Activated CD8-positive, alpha-beta T cell treated with anti-CD3 and anti-CD28 coated beads, Interleukin-2, amount 10 ng/mL, durations not matched to agents 7 days and 5 days (primary cell): ENCODE results near the gene RBM10. TPM values are rescaled to one million over a fixed set of nuclear protein-coding genes. Genes with fewer than 3 reads are reported as not detected.
A peak's percentile ranks its signal among the peaks of the same experiment; 100 is the strongest.
"Not testable (repeated sequence)": the region's sequence is repeated elsewhere in the genome, so short reads cannot be mapped to it uniquely, and the experiment has no call there.

Source experiments
- ATAC-seq: fragments of 150-1000 bp; cut with Tn5 transposase; one replicate; pipeline ENCODE4 v1.10.0; 2021; ENCODE audit warnings: moderate library complexity
- CTCF ChIA-PET: fragments of 350-600 bp; sonication (Branson Sonifier 250); formaldehyde crosslinking; loops from one replicate; lab custom pipeline; 2021; ENCODE audit warnings: antibody characterized with exemption; lab: Charles Lee
- POLR2A ChIA-PET: fragments of 350-600 bp; sonication (Branson Sonifier 250); formaldehyde crosslinking; loops from one replicate; lab custom pipeline; 2021; ENCODE audit warnings: antibody characterized with exemption; lab: Charles Lee
- DNase-seq: peaks from one replicate; pipeline ENCODE4 v3.0.0-alpha.2; 2020
- H3K27ac Mint-ChIP-seq: one replicate; pipeline ENCODE4 v1.8.0; 2021; ENCODE audit warnings: mild to moderate bottlenecking, mixed read lengths
- H3K27me3 Mint-ChIP-seq: one replicate; pipeline ENCODE4 v1.8.0; 2021; ENCODE audit warnings: low read depth, mixed read lengths
- H3K36me3 Mint-ChIP-seq: one replicate; pipeline ENCODE4 v1.8.0; 2021; ENCODE audit warnings: low read depth, mixed read lengths
- H3K4me1 Mint-ChIP-seq: one replicate; pipeline ENCODE4 v1.8.0; 2021; ENCODE audit warnings: low read depth, mixed read lengths
- H3K4me3 Mint-ChIP-seq: one replicate; pipeline ENCODE4 v1.8.0; 2021; ENCODE audit warnings: mild to moderate bottlenecking, mixed read lengths
- H3K9me3 Mint-ChIP-seq: one replicate; pipeline ENCODE4 v1.8.0; 2022; ENCODE audit warnings: mixed read lengths; ENCODE audit not compliant: insufficient read depth
- total RNA-seq, 2 experiments: library from RNA; stranded (reverse); gene quantifications; one replicate each; pipeline ENCODE4 v1.2.3, GENCODE V29; 2021

RBM10 gene
- total RNA-seq: 10 to 100 TPM; 62.2 to 64.1 TPM

- POLR2A ChIA-PET: interaction anchor here (0.8 to 3.1 kb wide), 14 partner anchors 10 to 1797 kb away, joined by 3 to 15 read pairs (median 4); partner anchors contain the start of genes CDK16, RP2 and USP11
- CTCF ChIA-PET: interaction anchor here (0.6 to 1.4 kb wide), 8 partner anchors 9 to 411 kb away, joined by 3 to 8 read pairs (median 3); no protein-coding TSS in a partner anchor
- H3K4me3 Mint-ChIP-seq: peak within 1 kb of the TSS; percentile 98
Observed at GRCh38 chrX:47144626-47145394, at the start of gene RBM10, which contains the start of gene NDUFB11. TSS of gene RBM10 (plus strand) at chrX:47145221. CDS start at chrX:47147482, 2,261 bp downstream. TSS of gene NDUFB11 (minus strand) at chrX:47144702. CDS start at chrX:47144679, 23 bp downstream.

GRCh38 chrX:47097018-47097417 lies 48.0 kb upstream of the RBM10 start:
- ATAC-seq (no peak), DNase-seq (no peak)
- CTCF ChIA-PET: no interaction called here

More at GRCh38 chrX:47144626-47145394, at the start of gene RBM10, which contains the start of gene NDUFB11:
- peak; percentile 94 for DNase-seq
- Mint-ChIP-seq H3K27ac (peak within 1 kb of the TSS; percentile 99), H3K9me3 (no peaks in the 10 kb centered on the region), H3K27me3 (no peaks in the 10 kb centered on the region), H3K4me1 (peaks cover 30% of the 10 kb centered on the region), H3K36me3 (peaks cover 39% of the 10 kb centered on the region)
- peak; percentile 97 for ATAC-seq

GRCh38 chrX:47098338-47099094 lies 46.5 kb upstream of the RBM10 start:
- CTCF ChIA-PET: no interaction called here
- no peak overlapping the region for H3K27ac Mint-ChIP-seq
- H3K27me3 Mint-ChIP-seq: no peaks in the 10 kb centered on the region
- DNase-seq (no peak), ATAC-seq (no peak)
- POLR2A ChIA-PET: no interaction called here
- no peaks in the 10 kb centered on the region for H3K4me1 Mint-ChIP-seq
- H3K4me3 Mint-ChIP-seq: no peak overlapping the region
- H3K9me3 Mint-ChIP-seq: no peaks in the 10 kb centered on the region
- no peaks in the 10 kb centered on the region for H3K36me3 Mint-ChIP-seq

More at GRCh38 chrX:47097018-47097417, 48.0 kb upstream of the RBM10 start:
- POLR2A ChIA-PET: no interaction called here
- H3K36me3 Mint-ChIP-seq: no peaks in the 10 kb centered on the region
- no peak overlapping the region for H3K27ac Mint-ChIP-seq
- H3K27me3 Mint-ChIP-seq: no peaks in the 10 kb centered on the region
- H3K4me1 Mint-ChIP-seq: no peaks in the 10 kb centered on the region
- H3K9me3 Mint-ChIP-seq: no peaks in the 10 kb centered on the region
- no peak overlapping the region for H3K4me3 Mint-ChIP-seq

GRCh38 chrX:47101206-47101605 lies 43.8 kb upstream of the RBM10 start:
- no peaks in the 10 kb centered on the region for H3K9me3 Mint-ChIP-seq
- no peaks in the 10 kb centered on the region for H3K4me1 Mint-ChIP-seq
- H3K27me3 Mint-ChIP-seq: no peaks in the 10 kb centered on the region
- H3K36me3 Mint-ChIP-seq: no peaks in the 10 kb centered on the region
- ATAC-seq (no peak), DNase-seq (no peak)
- CTCF ChIA-PET: no interaction called here
- POLR2A ChIA-PET: no interaction called here
- H3K4me3 Mint-ChIP-seq: no peak overlapping the region
- no peak overlapping the region for H3K27ac Mint-ChIP-seq

- CTCF ChIA-PET, H3K4me3 Mint-ChIP-seq, H3K4me1 Mint-ChIP-seq, H3K27me3 Mint-ChIP-seq, ATAC-seq, H3K9me3 Mint-ChIP-seq, H3K36me3 Mint-ChIP-seq, H3K27ac Mint-ChIP-seq, DNase-seq: not testable (repeated sequence)
- POLR2A ChIA-PET: interaction anchor here (0.7 kb wide), 1 partner anchor 58 kb away, joined by 3 read pairs; no protein-coding TSS in a partner anchor
Observed at GRCh38 chrX:47110936-47111615, 33.9 kb upstream of the RBM10 start.

GRCh38 chrX:47112316-47112954 lies 32.6 kb upstream of the RBM10 start:
- Mint-ChIP-seq H3K36me3 (no peaks in the 10 kb centered on the region), H3K4me3 (no peak overlapping the region)
- CTCF ChIA-PET: no interaction called here

GRCh38 chrX:47116551-47117110 lies 28.4 kb upstream of the RBM10 start:
- H3K4me3 Mint-ChIP-seq, H3K27me3 Mint-ChIP-seq, H3K4me1 Mint-ChIP-seq, POLR2A ChIA-PET, H3K9me3 Mint-ChIP-seq, CTCF ChIA-PET, H3K27ac Mint-ChIP-seq, ATAC-seq, DNase-seq, H3K36me3 Mint-ChIP-seq: not testable (repeated sequence)

More at GRCh38 chrX:47112316-47112954, 32.6 kb upstream of the RBM10 start:
- H3K27me3 Mint-ChIP-seq: no peaks in the 10 kb centered on the region
- no peaks in the 10 kb centered on the region for H3K4me1 Mint-ChIP-seq
- H3K27ac Mint-ChIP-seq: no peak overlapping the region
- POLR2A ChIA-PET: no interaction called here
- DNase-seq (no peak), ATAC-seq (no peak)
- H3K9me3 Mint-ChIP-seq: no peaks in the 10 kb centered on the region

- POLR2A ChIA-PET, CTCF ChIA-PET, H3K4me1 Mint-ChIP-seq, H3K27me3 Mint-ChIP-seq, H3K27ac Mint-ChIP-seq, H3K4me3 Mint-ChIP-seq, H3K36me3 Mint-ChIP-seq, ATAC-seq, DNase-seq, H3K9me3 Mint-ChIP-seq: not testable (repeated sequence)
Observed at GRCh38 chrX:47124466-47124865, 20.6 kb upstream of the RBM10 start.

GRCh38 chrX:47129157-47129898 lies 15.7 kb upstream of the RBM10 start:
- peak overlapping the region; percentile 99 for H3K27ac Mint-ChIP-seq
- H3K9me3 Mint-ChIP-seq: no peaks in the 10 kb centered on the region
- peaks cover 7% of the 10 kb centered on the region for H3K4me1 Mint-ChIP-seq
- CTCF ChIA-PET: interaction anchor here (1.5 kb wide), 1 partner anchor 16 kb away, joined by 8 read pairs; the partner anchor contains the start of genes NDUFB11 and RBM10
- H3K4me3 Mint-ChIP-seq: peak overlapping the region; percentile 96
- POLR2A ChIA-PET: interaction anchor here (0.6 to 1.5 kb wide), 5 partner anchors 14 to 1084 kb away, joined by 3 to 13 read pairs (median 3); partner anchors contain the start of genes NDUFB11 and RBM10
- ATAC-seq (peak; percentile 100), DNase-seq (peak; percentile 92)
- no peaks in the 10 kb centered on the region for H3K27me3 Mint-ChIP-seq
- no peaks in the 10 kb centered on the region for H3K36me3 Mint-ChIP-seq

GRCh38 chrX:47129899-47130358 lies 15.1 kb upstream of the RBM10 start:
- POLR2A ChIA-PET: interaction anchor here (0.7 to 1.5 kb wide), 2 partner anchors 15 to 1084 kb away, joined by 3 to 13 read pairs; partner anchors contain the start of genes NDUFB11 and RBM10
- no peaks in the 10 kb centered on the region for H3K36me3 Mint-ChIP-seq
- no peak for DNase-seq
- peaks cover 7% of the 10 kb centered on the region for H3K4me1 Mint-ChIP-seq
- no peaks in the 10 kb centered on the region for H3K9me3 Mint-ChIP-seq
- no peak for ATAC-seq
- H3K27me3 Mint-ChIP-seq: no peaks in the 10 kb centered on the region
- no peak overlapping the region for H3K27ac Mint-ChIP-seq
- CTCF ChIA-PET: interaction anchor here (1.5 kb wide), 1 partner anchor 15 kb away, joined by 8 read pairs; the partner anchor contains the start of genes NDUFB11 and RBM10
- H3K4me3 Mint-ChIP-seq: peak overlapping the region; percentile 96
